Measurements from ENCODE around the gene PEAR1. TPM values are rescaled to one million over a fixed set of nuclear protein-coding genes. Genes with fewer than 3 reads are reported as not detected.

The PEAR1 gene
- total RNA-seq, 1 experiment from 2014 or later, result 0.39 TPM

DNA sequence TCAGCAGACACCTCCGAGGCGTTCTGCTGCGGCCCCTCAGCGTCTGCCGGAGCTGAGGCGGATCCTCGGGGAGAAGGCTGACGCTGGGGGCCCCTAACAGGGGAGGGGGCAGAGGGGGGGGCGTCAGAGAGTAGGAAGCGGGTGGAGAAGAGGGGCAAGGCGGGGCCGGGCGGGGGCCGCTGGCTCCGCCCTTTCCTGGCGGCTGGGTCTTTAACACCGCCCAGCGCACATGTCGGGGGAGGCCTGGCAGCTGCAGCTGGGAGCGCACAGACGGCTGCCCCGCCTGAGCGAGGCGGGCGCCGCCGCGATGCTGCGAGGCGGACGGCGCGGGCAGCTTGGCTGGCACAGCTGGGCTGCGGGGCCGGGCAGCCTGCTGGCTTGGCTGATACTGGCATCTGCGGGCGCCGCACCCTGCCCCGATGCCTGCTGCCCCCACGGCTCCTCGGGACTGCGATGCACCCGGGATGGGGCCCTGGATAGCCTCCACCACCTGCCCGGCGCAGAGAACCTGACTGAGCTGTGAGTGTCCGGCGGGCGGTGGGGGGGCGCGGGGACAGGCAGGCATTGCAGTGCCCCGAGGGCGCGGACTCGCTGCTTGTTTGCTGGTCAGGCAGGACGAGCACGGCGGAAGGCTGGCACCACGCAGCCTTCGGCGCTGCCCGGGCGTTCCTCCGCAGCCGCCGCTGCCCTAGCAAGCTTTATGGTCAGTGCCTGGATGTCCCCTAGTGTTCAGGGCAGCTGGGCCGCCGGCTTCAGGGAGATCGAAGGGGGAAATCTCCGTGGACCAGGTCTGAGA is 32.7 kb upstream of the PEAR1 start, which contains the start of gene NTRK1:
Gene NTRK1, plus strand, starts transcription at position 238 of the 796 bp plus-strand sequence. Its CDS starts 70 bp downstream, at position 308.
- Mint-ChIP-seq H3K27me3 (ENCODE audit: low read depth) (peaks cover 98% of the 10 kb centered on the region), H3K4me3 (peak within 1 kb of the TSS; percentile 64 to 90), H3K36me3 (ENCODE audit: insufficient read depth in 1 of 3, low read depth in 3 of 3) (no peaks in the 10 kb centered on the region), H3K4me1 (peaks cover 6 to 40% of the 10 kb centered on the region in 2 experiments), H3K27ac (peak within 1 kb of the TSS in 1 of 3 experiments; percentile 21; a peak in 1 of 7 replicates), H3K9me3 (no peaks in the 10 kb centered on the region; a peak in 1 of 5 replicates)
- Histone ChIP-seq H3K79me2 (ENCODE audit: insufficient read depth, low read length) (no peaks in the 10 kb centered on the region), H2BK5ac (ENCODE audit: insufficient read length, low read length) (no peak within 1 kb of the TSS), H3K14ac (ENCODE audit: insufficient read depth, low read length) (no peak within 1 kb of the TSS; the same call in 1 of the 2 replicates), H4K8ac (replicated peaks; ENCODE audit: insufficient read length, low read depth, low read length) (no peak within 1 kb of the TSS), H3K27me3 (ENCODE audit: insufficient read depth, low read length) (peaks cover 77% of the 10 kb centered on the region), H3K27ac (ENCODE audit: insufficient read length, low read depth, low read length) (no peak within 1 kb of the TSS), H2BK15ac (ENCODE audit: low read depth, low read length) (no peak within 1 kb of the TSS), H3K23ac (ENCODE audit: insufficient read length, low read depth, low read length) (no peak within 1 kb of the TSS), H4K91ac (ENCODE audit: insufficient read length, low read depth, low read length) (no peak within 1 kb of the TSS), H3K9ac (ENCODE audit: extremely low read depth, insufficient read length, low read length) (no peak within 1 kb of the TSS), H3K56ac (ENCODE audit: insufficient read length, low read depth, low read length) (no peak within 1 kb of the TSS), H2AK5ac (ENCODE audit: insufficient read length, low read length) (no peak within 1 kb of the TSS), H3K9me3 (ENCODE audit: control insufficient read depth, low read depth, low read length) (no peaks in the 10 kb centered on the region), H3K79me1 (ENCODE audit: insufficient read depth, low read depth, low read length, poor library complexity, severe bottlenecking) (no peaks in the 10 kb centered on the region), H2BK120ac (ENCODE audit: low read depth, low read length, poor library complexity, severe bottlenecking) (no peak within 1 kb of the TSS), H2BK20ac (ENCODE audit: low read depth, low read length, poor library complexity, severe bottlenecking) (no peak within 1 kb of the TSS), H2AFZ (ENCODE audit: low read length) (no peak within 1 kb of the TSS), H4K20me1 (ENCODE audit: control insufficient read depth, insufficient read depth, insufficient read length) (no peaks in the 10 kb centered on the region), H2BK12ac (ENCODE audit: insufficient read length, low read depth, low read length) (no peak within 1 kb of the TSS), H4K5ac (ENCODE audit: insufficient read length, low read depth, low read length) (no peak within 1 kb of the TSS), H3T11ph (ENCODE audit: low read length) (no peak within 1 kb of the TSS), H3K4me2 (ENCODE audit: insufficient read depth, insufficient read length, low read length) (peak within 1 kb of the TSS; percentile 94), H3K4me1 (ENCODE audit: insufficient read depth, low read length) (no peaks in the 10 kb centered on the region), H3K23me2 (ENCODE audit: insufficient read length, low read depth, low read length, poor library complexity, severe bottlenecking) (peaks cover 13% of the 10 kb centered on the region), H3K18ac (ENCODE audit: insufficient read length, low read depth, low read length) (no peak within 1 kb of the TSS), H3K4ac (ENCODE audit: low read depth, low read length) (no peak within 1 kb of the TSS)
- peak; percentile 77 for DNase-seq
- TF ChIP-seq, protein P1, sequence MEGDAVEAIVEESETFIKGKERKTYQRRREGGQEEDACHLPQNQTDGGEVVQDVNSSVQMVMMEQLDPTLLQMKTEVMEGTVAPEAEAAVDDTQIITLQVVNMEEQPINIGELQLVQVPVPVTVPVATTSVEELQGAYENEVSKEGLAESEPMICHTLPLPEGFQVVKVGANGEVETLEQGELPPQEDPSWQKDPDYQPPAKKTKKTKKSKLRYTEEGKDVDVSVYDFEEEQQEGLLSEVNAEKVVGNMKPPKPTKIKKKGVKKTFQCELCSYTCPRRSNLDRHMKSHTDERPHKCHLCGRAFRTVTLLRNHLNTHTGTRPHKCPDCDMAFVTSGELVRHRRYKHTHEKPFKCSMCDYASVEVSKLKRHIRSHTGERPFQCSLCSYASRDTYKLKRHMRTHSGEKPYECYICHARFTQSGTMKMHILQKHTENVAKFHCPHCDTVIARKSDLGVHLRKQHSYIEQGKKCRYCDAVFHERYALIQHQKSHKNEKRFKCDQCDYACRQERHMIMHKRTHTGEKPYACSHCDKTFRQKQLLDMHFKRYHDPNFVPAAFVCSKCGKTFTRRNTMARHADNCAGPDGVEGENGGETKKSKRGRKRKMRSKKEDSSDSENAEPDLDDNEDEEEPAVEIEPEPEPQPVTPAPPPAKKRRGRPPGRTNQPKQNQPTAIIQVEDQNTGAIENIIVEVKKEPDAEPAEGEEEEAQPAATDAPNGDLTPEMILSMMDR (conservative IDR thresholded peaks at IDR 0.05), result no peak
- WGBS (ENCODE audit: extremely low coverage, insufficient read length, low lambda C conversion rate), result no CpG with 5 or more reads among the region's 69 CpGs
